Endometrium (tissue), 2 donors: Measurements from ENCODE around the gene CCDC92B.
"Not testable (repeated sequence)": the region's sequence is repeated elsewhere in the genome, so short reads cannot be mapped to it uniquely, and the experiment has no call there.

Experiments
- FAIRE-seq: peaks from 2 replicates; lab custom pipeline; 2012; peaks lifted over from hg19 to GRCh38; lab: Jason Lieb, UNC
- donor health status: control.
- donor health status: control.

Gene CCDC92B

DNA sequence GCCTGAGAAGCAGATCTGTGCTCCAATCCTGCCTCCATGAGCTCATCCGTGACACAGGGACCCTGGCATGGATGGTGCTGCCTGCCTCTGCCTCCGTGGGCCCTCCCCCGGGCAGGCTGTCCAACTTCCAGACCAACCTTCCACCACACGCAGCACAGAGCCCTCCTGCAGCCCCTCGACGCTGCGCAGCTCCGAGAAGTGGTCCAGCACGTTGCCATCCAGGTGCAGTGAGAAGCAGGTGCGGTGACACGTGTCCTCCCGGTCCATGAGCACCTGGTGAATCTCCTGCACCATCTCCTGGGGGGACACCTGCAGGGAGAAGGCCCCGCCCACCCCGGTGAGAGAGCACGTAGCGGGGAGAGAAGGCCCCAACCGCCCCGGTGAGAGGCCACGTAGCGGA is 46.3 kb downstream of the CCDC92B start:
- no peak for FAIRE-seq

DNA sequence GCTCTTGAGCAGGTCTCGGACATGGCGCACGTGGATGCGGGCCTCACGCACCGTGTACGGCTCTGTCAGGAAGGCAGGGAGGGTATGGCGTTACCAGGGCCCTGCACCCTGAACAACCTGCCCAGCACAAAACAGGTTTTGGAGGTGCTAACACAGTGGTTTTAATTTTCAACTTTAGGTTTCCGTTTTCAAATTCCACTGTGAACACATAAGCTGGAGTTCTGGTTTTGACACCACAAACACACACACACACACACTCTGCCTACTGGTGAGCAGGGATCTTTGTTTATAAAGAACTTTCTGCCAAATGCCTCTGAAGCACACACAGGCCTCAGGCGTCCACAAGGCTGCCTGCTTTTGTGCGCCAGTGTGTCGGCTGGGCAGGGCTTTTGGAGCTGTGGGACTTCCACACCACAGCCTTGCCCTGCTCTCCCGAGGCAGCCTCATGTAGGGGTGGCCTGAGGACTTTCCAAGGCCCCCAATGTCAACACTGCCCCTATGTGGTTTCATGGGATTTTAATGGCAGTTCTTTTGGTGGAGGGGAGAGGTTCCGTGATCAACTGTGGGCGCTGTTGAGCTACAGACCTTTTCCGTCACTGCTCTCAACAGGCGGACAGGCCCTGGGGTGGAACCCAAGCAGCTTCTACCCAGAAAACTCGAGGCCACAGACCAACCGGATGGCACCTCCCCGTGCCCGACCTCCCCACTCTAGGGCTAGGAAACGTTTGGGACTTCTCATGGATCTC is 47.3 kb downstream of the CCDC92B start:
- no peak for FAIRE-seq

DNA sequence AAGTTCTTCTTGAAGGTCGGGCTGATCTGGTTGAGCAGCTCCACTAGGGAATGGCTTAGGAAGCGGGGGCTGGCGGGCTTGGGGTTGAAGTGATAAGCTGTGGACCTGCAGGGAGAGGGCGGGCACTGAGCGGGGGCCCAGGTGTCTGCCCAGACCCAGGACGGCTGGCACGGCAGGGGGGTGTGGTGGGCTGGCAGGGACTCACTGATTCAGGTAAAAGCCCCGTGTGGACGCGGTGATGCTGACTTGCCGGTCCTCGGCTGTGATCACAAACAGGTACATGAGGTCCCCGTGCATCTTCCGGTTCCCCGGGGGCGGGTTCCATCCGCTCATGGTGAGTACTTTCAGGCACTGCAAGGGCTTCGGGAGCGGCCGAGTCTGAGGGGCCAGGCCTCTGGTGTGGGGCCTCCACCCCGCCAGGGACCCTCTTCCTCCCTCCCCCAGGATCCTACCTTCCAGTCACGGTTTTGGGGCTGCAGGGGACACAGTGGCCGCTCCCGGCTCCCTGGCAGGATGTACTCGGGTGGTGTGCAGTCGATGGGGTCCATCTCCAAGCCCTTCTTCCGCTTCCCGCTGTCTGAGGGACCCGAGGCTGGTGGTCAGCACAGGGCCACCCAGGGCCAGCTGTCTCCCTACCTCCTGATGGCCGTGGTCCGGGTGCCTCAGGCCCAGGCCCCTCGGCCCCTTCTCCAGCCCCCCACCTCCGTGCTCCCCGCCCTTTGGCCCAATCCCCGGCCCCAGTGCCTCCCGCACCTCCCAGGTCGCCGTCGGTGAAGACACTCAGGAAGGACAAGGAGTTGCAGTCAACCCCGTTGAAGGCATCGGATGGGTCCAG is 48.1 kb downstream of the CCDC92B start:
- no peak for FAIRE-seq

DNA sequence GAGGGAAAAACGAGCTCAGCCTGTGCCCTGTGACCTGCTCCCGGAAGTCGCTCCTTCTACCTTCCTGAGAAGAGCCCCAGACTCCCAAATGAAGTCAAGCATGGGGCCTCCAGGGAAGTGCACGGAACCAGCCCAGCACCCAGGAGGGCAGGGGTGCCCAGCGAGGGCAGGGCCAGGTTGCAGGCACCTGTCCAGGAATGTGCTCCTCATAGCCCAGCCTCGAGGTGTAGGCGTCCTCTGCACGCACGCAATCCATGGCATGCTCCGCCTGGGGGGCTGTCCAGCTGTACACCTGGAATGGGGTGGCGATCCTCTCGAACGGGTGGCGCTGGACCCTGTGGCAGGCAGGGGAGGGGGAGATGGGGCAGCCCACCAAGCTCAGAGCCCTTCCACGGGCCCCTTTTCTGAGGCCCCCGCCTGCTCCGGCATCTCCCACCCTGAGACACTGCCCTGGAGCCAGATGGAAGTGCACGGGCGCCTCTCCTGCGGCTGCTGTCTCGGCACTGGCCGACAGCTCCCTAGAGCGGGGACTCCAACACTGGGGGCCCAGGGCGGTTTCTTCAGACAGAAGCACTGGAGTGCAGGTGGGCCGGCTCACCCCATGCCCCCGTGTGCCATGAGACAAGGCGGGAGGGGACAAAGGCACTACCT is 48.8 kb downstream of the CCDC92B start:
- FAIRE-seq = no peak

DNA sequence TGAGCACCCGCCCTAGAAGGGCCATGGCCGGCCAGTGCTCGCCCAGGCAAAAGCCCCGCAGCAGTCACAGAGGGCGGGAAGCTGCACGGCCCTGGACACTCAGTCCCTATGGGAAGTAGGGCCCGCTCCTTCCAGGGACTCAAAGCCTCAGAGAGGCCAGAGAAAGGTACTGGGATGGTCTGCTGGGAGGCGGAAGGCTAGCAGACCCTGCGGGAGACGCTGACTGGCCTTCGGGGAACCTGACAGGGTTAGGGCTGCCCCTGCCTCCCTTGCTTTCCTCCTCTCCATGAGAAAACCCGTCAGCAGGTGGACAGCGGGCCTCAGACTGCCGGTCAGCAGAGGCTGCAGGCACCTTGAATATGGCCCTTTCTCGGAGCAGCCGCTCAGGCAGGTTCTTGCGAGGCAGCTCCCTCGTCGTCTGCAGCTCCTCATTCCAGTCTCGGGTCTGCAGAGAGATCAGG is 49.4 kb downstream of the CCDC92B start:
- FAIRE-seq = no peak

DNA sequence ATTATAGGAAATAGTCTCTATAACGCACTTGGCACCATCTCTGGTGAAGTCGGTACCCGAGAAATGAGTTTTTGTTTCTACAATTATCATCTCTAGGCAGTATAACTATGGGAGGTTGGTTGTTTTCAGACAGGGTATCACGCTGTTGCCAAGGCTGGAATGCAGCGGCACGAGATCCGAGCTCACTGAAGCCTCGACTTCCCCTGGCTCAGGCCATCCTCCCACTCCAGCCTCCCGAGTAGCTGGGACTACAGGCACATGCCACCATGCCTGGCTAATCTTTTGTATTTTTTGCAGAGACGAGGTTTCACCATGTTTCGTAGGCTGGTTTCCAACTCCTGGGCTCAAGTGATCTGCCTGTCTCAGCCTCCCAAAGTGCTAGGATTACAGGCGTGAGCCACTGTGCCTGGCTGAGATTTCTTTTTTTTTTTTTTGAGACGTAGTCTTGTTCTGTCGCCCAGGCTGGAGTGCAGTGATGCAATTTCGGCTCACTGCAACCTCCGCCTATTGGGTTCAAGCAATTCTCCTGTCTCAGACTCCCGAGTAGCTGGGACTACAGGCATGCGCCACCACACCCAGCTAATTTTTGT is 50.1 kb downstream of the CCDC92B start:
- not testable (repeated sequence) for FAIRE-seq

DNA sequence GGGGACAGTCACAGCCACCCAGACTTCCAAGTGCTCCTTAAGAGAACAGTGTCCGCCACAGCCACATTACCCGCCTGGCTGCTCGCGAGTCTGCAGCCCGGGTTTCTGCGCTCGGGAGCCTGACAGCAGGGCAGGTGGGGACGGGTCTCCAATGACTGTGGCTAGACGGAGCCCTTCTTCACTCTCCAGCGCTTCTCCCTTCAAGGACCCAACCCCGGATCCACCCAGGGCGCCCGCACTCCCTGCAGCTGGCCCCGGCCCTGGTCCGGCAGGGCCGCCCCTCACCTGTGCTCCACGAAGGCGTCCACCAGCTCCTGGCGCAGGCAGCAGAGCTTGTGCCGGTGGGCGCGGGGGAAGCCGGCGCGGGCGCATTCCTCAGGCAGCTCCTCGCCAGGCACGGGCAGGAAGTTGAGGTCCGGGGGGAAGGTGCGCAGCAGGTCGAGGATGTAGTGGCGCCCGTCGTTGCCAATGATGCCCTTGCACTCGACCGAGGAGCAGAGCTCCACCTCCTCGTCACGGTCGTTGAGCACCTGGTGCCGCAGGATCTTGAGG is 51.8 kb downstream of the CCDC92B start:
- FAIRE-seq = no peak

DNA sequence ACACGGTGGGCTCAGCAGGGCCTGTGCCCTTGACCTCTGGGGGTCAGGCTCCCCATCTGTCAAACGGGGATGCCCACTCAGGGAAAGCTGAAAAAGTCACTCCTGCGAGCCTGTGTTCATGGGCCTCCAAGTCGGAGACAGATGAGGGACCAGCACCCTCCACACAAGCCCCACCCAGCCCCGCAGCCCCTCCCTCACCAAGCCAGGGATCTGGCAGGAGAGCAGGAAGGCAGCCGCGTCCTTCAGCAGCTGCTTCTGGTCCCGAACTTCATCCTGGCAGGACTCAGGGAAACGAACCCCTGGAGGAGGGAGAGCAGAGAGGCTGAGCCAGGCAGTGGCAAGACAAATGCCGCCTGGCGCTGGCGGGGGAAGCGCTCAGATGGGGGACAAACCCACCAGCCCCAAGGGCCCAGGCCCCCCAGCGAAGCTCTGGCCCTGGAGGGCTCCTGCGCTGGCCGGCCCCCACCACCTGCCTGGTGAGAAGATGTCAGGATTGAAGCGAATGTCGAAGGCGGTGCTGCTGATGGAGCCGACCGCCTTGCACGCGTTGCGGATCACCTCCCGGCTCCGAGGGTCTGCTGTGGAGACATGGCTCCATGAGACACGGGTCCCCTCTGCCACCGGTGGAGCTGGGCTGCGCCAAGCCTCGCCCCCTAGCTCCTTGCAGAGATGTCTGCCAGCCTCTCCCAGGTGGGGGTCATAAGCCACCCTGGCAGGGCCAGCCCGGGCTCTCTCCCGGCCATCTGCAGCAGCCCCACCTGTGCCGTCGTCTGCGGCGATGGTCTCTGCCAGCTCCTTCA is 53.3 kb downstream of the CCDC92B start:
- FAIRE-seq = no peak

DNA sequence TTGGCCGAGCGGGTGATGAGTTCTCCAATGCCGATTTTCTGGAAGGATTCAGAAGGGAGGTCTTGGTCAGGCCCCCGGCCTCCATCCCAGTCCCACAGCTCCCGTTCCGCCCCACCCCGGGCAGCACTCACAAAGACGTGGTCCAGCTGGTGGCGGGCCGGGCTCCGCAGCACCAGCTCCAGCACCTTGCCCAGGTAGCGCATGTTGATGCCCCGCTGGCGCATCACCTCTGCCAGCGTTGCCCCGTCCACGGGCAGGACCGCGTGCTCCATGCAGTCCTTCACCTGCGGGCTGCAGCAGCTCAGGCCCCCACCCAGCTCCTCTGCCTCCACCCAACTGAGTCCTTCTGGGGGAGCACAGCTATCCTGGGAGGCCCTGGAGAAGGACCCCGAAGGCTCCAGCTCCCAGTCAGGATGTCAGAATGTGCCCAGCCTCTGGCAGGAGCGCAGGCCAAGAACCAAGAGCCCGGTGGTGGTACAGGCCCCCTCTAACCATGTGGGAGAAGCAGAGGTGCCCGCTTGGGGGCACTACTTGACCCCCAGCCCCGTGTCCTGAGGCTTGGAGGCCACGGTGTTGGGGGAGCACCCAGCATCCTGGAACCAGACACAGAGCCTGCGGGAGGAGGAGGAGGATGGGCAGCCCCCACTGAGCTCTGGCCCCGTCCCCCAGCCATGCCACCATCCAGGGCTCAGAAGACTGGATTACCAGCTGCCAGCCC is 54.0 kb downstream of the CCDC92B start:
- FAIRE-seq = no peak

DNA sequence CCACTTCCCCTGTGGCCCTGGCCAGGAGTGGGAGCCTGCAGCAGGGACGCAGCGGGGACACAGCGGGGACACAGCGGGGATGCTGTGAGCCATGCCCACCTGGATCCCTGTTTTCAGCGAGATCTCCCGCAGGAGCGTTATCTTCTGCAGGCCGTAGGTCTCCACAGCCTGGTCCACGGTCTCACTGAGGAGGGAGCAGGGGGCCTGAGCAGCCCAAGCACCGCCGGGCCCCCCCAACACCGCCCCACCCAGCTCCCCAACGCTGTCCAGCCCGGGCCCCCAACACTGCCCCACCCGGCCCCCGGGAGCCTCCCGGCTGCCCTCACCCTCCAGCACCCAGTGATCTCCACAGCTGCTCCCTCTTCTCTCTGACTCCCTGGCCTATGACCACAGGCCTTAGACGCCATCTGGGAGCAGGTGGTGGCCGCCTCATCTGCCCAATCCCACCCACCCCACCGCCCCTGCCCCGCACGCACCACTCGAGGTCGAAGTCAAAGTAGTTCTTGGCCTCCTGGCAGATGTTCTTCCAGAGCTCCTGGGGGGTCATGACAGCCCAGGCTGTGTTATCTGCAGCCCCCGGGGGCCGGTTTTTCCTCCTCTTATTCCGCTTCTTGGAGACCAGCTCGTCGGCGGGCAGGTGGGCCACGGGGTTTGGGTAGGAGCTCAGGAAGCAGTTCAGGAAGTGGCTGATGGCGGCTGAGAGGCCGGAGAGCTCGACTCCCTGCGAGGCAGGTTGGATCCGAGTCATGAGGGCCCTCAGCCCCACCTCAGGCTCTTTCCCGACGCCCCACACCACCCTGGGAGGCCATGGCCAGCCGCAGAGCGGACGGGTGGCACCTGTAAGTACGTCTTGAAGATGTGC is 54.8 kb downstream of the CCDC92B start:
- FAIRE-seq = no peak

DNA sequence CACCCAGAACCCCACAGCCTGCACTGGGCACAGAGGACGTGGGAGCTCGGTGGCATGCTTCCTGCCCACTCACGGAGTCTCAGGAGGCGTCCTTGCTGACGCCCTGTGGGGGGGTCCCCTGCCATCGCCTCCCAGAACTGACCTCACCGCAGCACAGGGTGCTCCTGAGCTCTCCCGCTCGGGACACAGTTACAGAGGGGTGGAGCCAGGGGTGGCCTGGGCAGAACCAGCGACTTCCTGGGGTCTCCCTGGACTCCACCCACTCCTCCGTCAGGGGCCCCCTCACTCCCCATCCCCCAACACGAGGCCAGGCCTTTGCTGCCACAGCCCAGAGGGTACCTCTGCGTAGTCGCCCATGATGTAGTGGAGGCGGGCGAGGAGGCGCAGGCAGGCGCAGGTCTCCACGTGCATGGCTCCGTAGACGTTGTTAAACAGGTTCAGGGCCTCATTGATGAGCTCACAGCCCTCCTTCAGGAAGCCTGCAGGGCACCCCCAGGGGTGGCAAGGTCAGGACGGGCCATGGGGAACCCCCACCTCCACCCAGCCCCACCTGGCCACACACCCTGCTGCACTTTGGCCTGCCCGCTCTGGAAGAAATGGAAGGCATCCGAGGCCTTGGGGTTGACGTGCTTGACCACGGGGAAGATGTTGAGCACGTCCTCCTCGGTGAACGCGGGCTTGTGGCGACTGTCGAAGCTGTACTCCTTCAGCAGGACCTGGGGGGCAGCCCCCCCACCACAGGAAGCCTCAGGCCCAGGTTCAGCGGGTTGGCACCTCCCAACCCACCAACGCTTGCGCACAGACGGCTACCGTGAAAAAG is 55.7 kb downstream of the CCDC92B start:
- no peak for FAIRE-seq

DNA sequence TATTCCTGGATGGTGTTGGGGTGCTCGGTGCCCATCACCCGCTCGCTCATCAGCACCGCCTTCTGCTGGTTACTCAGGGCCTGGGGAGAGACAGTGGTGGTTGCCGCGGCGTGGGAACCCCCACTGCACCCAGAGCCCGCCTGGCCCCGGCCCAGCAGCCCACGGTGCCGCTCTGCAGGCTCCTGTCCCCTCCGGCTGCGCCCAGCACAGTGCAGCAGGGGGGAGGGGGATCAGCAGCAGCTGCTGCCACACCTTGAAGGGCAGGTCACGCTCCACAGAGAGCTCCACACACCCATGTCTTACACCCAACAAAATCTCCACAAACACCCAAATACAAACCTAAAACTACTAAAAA is 56.7 kb downstream of the CCDC92B start:
- no peak for FAIRE-seq

DNA sequence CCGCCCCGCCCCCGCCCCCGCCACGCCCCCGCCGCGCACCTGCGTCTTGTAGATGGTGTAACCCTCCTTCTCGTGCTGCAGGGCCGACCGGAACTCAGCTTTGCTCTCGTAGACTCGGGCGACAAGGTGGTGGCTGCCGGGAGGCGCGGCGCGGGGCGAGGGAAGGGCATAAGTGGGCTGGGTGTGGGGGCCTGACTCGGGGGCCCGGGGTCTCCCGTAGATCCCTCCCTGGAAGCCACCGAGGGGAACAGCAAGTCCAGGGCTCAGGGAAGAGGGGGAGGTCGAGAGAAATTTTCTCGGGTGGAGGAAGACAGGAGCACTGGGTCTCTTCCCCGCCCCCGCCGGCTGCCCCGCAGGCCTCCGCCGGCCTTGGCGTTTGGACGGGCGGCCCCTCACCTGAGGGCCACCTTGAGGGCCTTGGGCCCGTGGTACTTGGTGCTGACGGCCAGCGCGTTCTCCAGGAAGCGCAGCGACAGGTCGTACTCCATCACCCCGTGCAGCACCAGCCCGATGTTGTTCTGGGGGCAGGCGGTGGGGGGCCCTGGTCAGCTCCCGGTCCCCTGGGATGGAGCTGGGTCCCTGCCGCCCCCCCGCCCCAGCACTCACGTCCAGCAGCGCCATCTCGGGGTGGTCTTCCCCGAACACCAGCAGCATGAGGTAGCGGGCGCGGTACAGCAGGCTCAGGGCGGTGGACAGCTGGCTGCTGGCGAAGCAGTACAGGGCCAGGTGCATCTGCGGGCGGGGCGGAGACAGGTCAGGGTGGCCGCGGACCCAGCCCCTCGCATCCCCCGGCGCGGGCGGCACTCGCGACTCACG is 57.3 kb downstream of the CCDC92B start:
- no peak for FAIRE-seq

DNA sequence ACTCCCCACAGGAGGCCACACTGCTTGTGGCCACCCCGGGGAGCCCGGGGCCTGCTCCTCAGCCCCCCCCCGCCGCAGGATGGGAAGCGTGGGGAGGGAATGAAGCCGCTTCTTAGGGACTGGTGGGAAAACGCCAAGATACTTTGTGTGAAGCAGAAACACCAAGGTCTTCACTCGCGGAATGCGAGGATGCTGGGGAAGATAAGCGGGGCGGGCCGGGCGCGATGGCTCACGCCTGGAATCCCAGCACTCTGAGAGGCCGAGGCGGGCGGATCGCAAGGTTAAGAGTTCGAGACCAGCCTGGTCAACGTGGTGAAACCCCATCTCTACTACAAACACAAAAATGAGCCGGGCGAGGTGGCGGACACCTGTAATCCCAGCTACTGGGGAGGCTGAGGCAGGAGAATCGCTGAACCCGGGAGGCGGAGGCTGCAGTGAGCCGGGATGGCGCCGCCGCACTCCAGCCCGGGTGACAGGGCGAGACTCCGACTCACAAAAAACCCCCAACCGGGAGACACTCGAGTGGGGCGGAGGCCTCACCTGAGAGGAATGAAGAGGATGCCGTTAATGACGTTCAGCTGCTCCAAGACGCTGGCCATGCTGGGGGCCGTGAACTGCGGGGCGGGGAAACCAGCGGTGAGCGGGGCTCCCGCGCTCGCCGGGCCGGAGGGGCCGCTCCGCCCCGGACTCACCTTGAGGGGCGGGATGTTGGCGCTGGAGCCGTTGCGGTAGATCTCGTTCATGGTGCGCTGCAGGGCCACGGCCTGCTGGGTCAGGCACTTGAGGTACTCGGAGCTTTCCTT is 58.2 kb downstream of the CCDC92B start:
- no peak for FAIRE-seq

DNA sequence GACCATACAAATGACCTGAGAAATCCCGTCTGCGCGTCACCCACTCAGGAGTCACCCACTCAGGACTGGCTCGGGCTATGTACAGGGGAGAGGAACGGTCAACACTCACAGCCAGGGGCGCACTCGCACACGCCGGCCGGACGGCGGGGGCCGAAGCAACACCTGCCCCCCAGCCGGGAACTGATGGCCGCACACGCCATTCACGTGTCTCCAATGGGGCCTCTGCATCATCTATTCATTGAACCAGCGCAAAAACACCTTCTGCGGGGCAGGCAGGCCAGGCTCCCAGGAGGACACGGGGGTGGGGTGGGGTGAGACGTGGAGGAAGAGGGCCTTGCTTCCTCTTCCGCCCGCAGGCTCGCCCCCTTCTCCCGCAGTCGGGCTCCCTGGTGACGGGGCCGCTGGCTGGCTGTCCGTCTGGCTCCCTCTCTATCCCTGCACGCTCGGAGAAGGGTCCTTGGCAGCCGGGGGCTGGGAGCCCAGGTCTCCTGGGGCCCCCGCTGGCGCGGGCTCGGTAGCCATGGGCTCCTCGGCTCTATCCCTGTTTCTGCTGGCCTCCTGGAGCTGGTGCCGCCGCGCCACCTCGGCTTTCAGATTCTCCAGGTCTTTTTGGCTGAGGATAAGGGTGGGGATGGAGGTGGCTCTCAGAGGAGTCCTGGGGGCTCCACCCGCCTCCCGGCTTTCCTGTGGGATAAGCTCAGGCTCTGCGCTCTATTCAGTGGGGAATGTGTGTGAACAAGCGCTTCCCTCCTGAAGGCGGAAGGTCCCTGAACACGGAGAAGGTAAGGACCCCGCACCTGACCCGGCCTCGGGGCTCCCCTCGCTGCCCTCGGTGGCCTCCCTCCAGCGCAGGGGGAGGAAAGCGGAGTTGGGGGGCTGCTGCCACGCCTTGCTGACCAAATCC is 59.0 kb downstream of the CCDC92B start:
- FAIRE-seq = no peak
